ENCODE data around the gene TOR4A. TPM values are rescaled to one million over a fixed set of nuclear protein-coding genes. Genes with fewer than 3 reads are reported as not detected.
"Not testable (repeated sequence)": the region's sequence is repeated elsewhere in the genome, so short reads cannot be mapped to it uniquely, and the experiment has no call there.

TOR4A gene
- total RNA-seq, 2 donors from 2014 or later: 14.2 to 18.9 TPM

- H3K27me3 Mint-ChIP-seq (ENCODE audit: insufficient read depth): peaks cover 22% of the 10 kb centered on the region
- DNase-seq: no peak
- H3K27ac Mint-ChIP-seq: no peak overlapping the region
Measured at GRCh38 chr9:137326445-137327065, 49.0 kb downstream of the TOR4A start.

GRCh38 chr9:137327641-137328550, 50.4 kb downstream of the TOR4A start:
- peaks cover 22% of the 10 kb centered on the region for H3K27me3 Mint-ChIP-seq (ENCODE audit: insufficient read depth)
- H3K27me3 ChIP-seq (ENCODE audit: control insufficient read depth, insufficient read depth, low read length, poor library complexity, severe bottlenecking); H3K36me3 Mint-ChIP-seq (ENCODE audit: low read depth); H3K4me3 ChIP-seq (ENCODE audit: low read length); H3K4me3 Mint-ChIP-seq; H3K36me3 ChIP-seq (ENCODE audit: control insufficient read depth, insufficient read depth, low read length); H3K4me1 Mint-ChIP-seq; H3K27ac ChIP-seq (ENCODE audit: low read depth, low read length); H3K27ac Mint-ChIP-seq; DNase-seq; H3K4me1 ChIP-seq (ENCODE audit: control insufficient read depth, insufficient read depth, low read length); H3K9me3 Mint-ChIP-seq; H3K9ac ChIP-seq (ENCODE audit: extremely low read depth, low read length, poor library complexity, severe bottlenecking): not testable (repeated sequence)
- WGBS, 2 experiments (ENCODE audit: insufficient coverage in 1 of 2, insufficient read length in 1 of 2): 80 to 89% methylated on average over 7 to 8 of the region's 8 CpGs
- H3K9me3 ChIP-seq (ENCODE audit: control insufficient read depth, low read length): peaks cover 14% of the 10 kb centered on the region

More at GRCh38 chr9:137326445-137327065, 49.0 kb downstream of the TOR4A start:
- Histone ChIP-seq H3K9ac (ENCODE audit: extremely low read depth, low read length, poor library complexity, severe bottlenecking) (no peak overlapping the region), H3K27me3 (ENCODE audit: control insufficient read depth, insufficient read depth, low read length, poor library complexity, severe bottlenecking) (peaks cover 4% of the 10 kb centered on the region), H3K9me3 (ENCODE audit: control insufficient read depth, low read length) (peaks cover 14% of the 10 kb centered on the region), H3K4me1 (ENCODE audit: control insufficient read depth, insufficient read depth, low read length) (no peaks in the 10 kb centered on the region), H3K36me3 (ENCODE audit: control insufficient read depth, insufficient read depth, low read length) (no peaks in the 10 kb centered on the region), H3K4me3 (ENCODE audit: low read length) (no peak overlapping the region), H3K27ac (ENCODE audit: low read depth, low read length) (no peak overlapping the region)
- H3K4me1 Mint-ChIP-seq: no peaks in the 10 kb centered on the region
- H3K9me3 Mint-ChIP-seq: peaks cover 11% of the 10 kb centered on the region
- 92 to 95% methylated on average over 14 to 19 of the region's 19 CpGs for WGBS, 2 experiments (ENCODE audit: insufficient coverage in 1 of 2, insufficient read length in 1 of 2)
- no peaks in the 10 kb centered on the region for H3K36me3 Mint-ChIP-seq (ENCODE audit: low read depth)
- H3K4me3 Mint-ChIP-seq: no peak overlapping the region
- no peak for TF ChIP-seq CTCF (conservative IDR thresholded peaks at IDR 0.05)

GRCh38 chr9:137329590-137329989, 52.1 kb downstream of the TOR4A start:
- not testable (repeated sequence) for H3K4me3 ChIP-seq (ENCODE audit: low read length); H3K4me1 ChIP-seq (ENCODE audit: control insufficient read depth, insufficient read depth, low read length); DNase-seq; H3K27me3 ChIP-seq (ENCODE audit: control insufficient read depth, insufficient read depth, low read length, poor library complexity, severe bottlenecking); H3K27ac Mint-ChIP-seq; H3K36me3 ChIP-seq (ENCODE audit: control insufficient read depth, insufficient read depth, low read length); H3K4me1 Mint-ChIP-seq; H3K36me3 Mint-ChIP-seq (ENCODE audit: low read depth); H3K4me3 Mint-ChIP-seq; H3K9me3 Mint-ChIP-seq; H3K9ac ChIP-seq (ENCODE audit: extremely low read depth, low read length, poor library complexity, severe bottlenecking); H3K27ac ChIP-seq (ENCODE audit: low read depth, low read length)
- peaks cover 14% of the 10 kb centered on the region for H3K9me3 ChIP-seq (ENCODE audit: control insufficient read depth, low read length)
- H3K27me3 Mint-ChIP-seq (ENCODE audit: insufficient read depth): peaks cover 24% of the 10 kb centered on the region
- 51 to 66% methylated on average over 9 to 20 of the region's 26 CpGs for WGBS, 2 experiments (ENCODE audit: insufficient coverage in 1 of 2, insufficient read length in 1 of 2)

GRCh38 chr9:137330689-137331088, 53.2 kb downstream of the TOR4A start:
- TF ChIP-seq CTCF (conservative IDR thresholded peaks at IDR 0.05): no peak
- Mint-ChIP-seq H3K36me3 (ENCODE audit: low read depth) (no peaks in the 10 kb centered on the region), H3K27ac (no peak overlapping the region), H3K9me3 (peaks cover 13% of the 10 kb centered on the region), H3K4me1 (no peaks in the 10 kb centered on the region), H3K4me3 (no peak overlapping the region), H3K27me3 (ENCODE audit: insufficient read depth) (peaks cover 22% of the 10 kb centered on the region)
- Histone ChIP-seq H3K9ac (ENCODE audit: extremely low read depth, low read length, poor library complexity, severe bottlenecking) (no peak overlapping the region), H3K4me1 (ENCODE audit: control insufficient read depth, insufficient read depth, low read length) (no peaks in the 10 kb centered on the region), H3K27me3 (ENCODE audit: control insufficient read depth, insufficient read depth, low read length, poor library complexity, severe bottlenecking) (peaks cover 4% of the 10 kb centered on the region), H3K27ac (ENCODE audit: low read depth, low read length) (no peak overlapping the region), H3K36me3 (ENCODE audit: control insufficient read depth, insufficient read depth, low read length) (no peaks in the 10 kb centered on the region), H3K4me3 (ENCODE audit: low read length) (no peak overlapping the region), H3K9me3 (ENCODE audit: control insufficient read depth, low read length) (peaks cover 15% of the 10 kb centered on the region)
- DNase-seq: no peak
- 85 to 89% methylated on average over 4 to 6 of the region's 6 CpGs for WGBS, 2 experiments (ENCODE audit: insufficient coverage in 1 of 2, insufficient read length in 1 of 2)

Measured in endodermal cell (in vitro differentiated cells).